T-helper 2 cell treated with Interferon-gamma antibody and Interleukin-4, amounts not matched to agents 5 μg/mL and 100 μg/mL, for 36 hours (primary cell): Measurements from ENCODE around the gene EPG5.
"Not testable (repeated sequence)": the region's sequence is repeated elsewhere in the genome, so short reads cannot be mapped to it uniquely, and the experiment has no call there.

ENCODE experiments used
- DNase-seq: peaks from one replicate; pipeline ENCODE4 v3.0.0; 2021; ENCODE audit warnings: low spot score
- H3K27ac Mint-ChIP-seq: one replicate; pipeline ENCODE4 v1.8.0; 2021; ENCODE audit warnings: mild to moderate bottlenecking, mixed read lengths
- H3K27me3 Mint-ChIP-seq: one replicate; pipeline ENCODE4 v1.8.0; 2021; ENCODE audit warnings: low read depth, mixed read lengths
- H3K36me3 Mint-ChIP-seq: one replicate; pipeline ENCODE4 v1.8.0; 2021; ENCODE audit warnings: low read depth, mixed read lengths
- H3K4me1 Mint-ChIP-seq: one replicate; pipeline ENCODE4 v1.8.0; 2021; ENCODE audit warnings: low read depth, mixed read lengths
- H3K4me3 Mint-ChIP-seq: one replicate; pipeline ENCODE4 v1.8.0; 2022; ENCODE audit warnings: mild to moderate bottlenecking, moderate library complexity, mixed read lengths
- H3K9me3 Mint-ChIP-seq: one replicate; pipeline ENCODE4 v1.8.0; 2021; ENCODE audit warnings: mixed read lengths

EPG5 gene

GRCh38 chr18:45825258-45826044 is 141.7 kb downstream of the EPG5 start, which contains the start of gene SIGLEC15:
Gene SIGLEC15 (plus strand): TSS chr18:45825675. CDS start chr18:45825729, 54 bp downstream.
- no peaks in the 10 kb centered on the region for H3K36me3 Mint-ChIP-seq
- no peaks in the 10 kb centered on the region for H3K9me3 Mint-ChIP-seq
- no peak within 1 kb of the TSS for H3K4me3 Mint-ChIP-seq
- no peak for DNase-seq
- peaks cover 12% of the 10 kb centered on the region for H3K4me1 Mint-ChIP-seq
- no peak within 1 kb of the TSS for H3K27ac Mint-ChIP-seq
- peaks cover 29% of the 10 kb centered on the region for H3K27me3 Mint-ChIP-seq

- peaks cover 29% of the 10 kb centered on the region for H3K27me3 Mint-ChIP-seq
- no peaks in the 10 kb centered on the region for H3K4me1 Mint-ChIP-seq
- no peaks in the 10 kb centered on the region for H3K36me3 Mint-ChIP-seq
- no peak overlapping the region for H3K4me3 Mint-ChIP-seq
- no peaks in the 10 kb centered on the region for H3K9me3 Mint-ChIP-seq
- DNase-seq, result no peak
- H3K27ac Mint-ChIP-seq, result no peak overlapping the region
These were observed 145.4 kb downstream of the EPG5 start for GRCh38 chr18:45821711-45822110.

- no peak for DNase-seq
- Mint-ChIP-seq H3K27me3 (peaks cover 32% of the 10 kb centered on the region), H3K27ac (no peak overlapping the region), H3K9me3 (no peaks in the 10 kb centered on the region), H3K4me3 (no peak overlapping the region), H3K36me3 (no peaks in the 10 kb centered on the region), H3K4me1 (no peaks in the 10 kb centered on the region)
These were observed 146.1 kb downstream of the EPG5 start for GRCh38 chr18:45821026-45821425.

- no peak overlapping the region for H3K4me3 Mint-ChIP-seq
- no peak overlapping the region for H3K27ac Mint-ChIP-seq
- H3K27me3 Mint-ChIP-seq, result peaks cover 32% of the 10 kb centered on the region
- no peaks in the 10 kb centered on the region for H3K4me1 Mint-ChIP-seq
- no peaks in the 10 kb centered on the region for H3K36me3 Mint-ChIP-seq
- DNase-seq, result no peak
- no peaks in the 10 kb centered on the region for H3K9me3 Mint-ChIP-seq
These were observed 146.9 kb downstream of the EPG5 start for GRCh38 chr18:45820106-45820745.

- not testable (repeated sequence) for H3K36me3 Mint-ChIP-seq, DNase-seq, H3K4me1 Mint-ChIP-seq, H3K4me3 Mint-ChIP-seq, H3K9me3 Mint-ChIP-seq, H3K27ac Mint-ChIP-seq
- H3K27me3 Mint-ChIP-seq, result peaks cover 27% of the 10 kb centered on the region
These were observed 148.4 kb downstream of the EPG5 start for GRCh38 chr18:45818765-45819164.

- no peaks in the 10 kb centered on the region for H3K4me1 Mint-ChIP-seq
- no peaks in the 10 kb centered on the region for H3K36me3 Mint-ChIP-seq
- H3K27me3 Mint-ChIP-seq, result peaks cover 22% of the 10 kb centered on the region
- H3K27ac Mint-ChIP-seq, result no peak overlapping the region
- no peak overlapping the region for H3K4me3 Mint-ChIP-seq
- no peak for DNase-seq
- H3K9me3 Mint-ChIP-seq, result no peaks in the 10 kb centered on the region
These were observed 149.6 kb downstream of the EPG5 start for GRCh38 chr18:45817543-45817942.

- not testable (repeated sequence) for H3K27ac Mint-ChIP-seq, H3K4me3 Mint-ChIP-seq, H3K4me1 Mint-ChIP-seq, H3K9me3 Mint-ChIP-seq, DNase-seq, H3K36me3 Mint-ChIP-seq
- H3K27me3 Mint-ChIP-seq, result peaks cover 10% of the 10 kb centered on the region
These were observed 152.4 kb downstream of the EPG5 start for GRCh38 chr18:45814733-45815132.

- not testable (repeated sequence) for H3K27me3 Mint-ChIP-seq, H3K27ac Mint-ChIP-seq, H3K36me3 Mint-ChIP-seq, DNase-seq, H3K4me3 Mint-ChIP-seq, H3K4me1 Mint-ChIP-seq
- peaks cover 27% of the 10 kb centered on the region for H3K9me3 Mint-ChIP-seq
These were observed 160.0 kb downstream of the EPG5 start for GRCh38 chr18:45807144-45807543.

GRCh38 chr18:45806226-45806625 is 160.9 kb downstream of the EPG5 start:
- DNase-seq, result no peak
- H3K4me1 Mint-ChIP-seq, result peaks cover 4% of the 10 kb centered on the region
- no peak overlapping the region for H3K27ac Mint-ChIP-seq
- H3K36me3 Mint-ChIP-seq, result no peaks in the 10 kb centered on the region
- no peak overlapping the region for H3K4me3 Mint-ChIP-seq
- no peaks in the 10 kb centered on the region for H3K27me3 Mint-ChIP-seq
- peaks cover 27% of the 10 kb centered on the region for H3K9me3 Mint-ChIP-seq

- no peak for DNase-seq
- Mint-ChIP-seq H3K27ac (no peak overlapping the region), H3K9me3 (peaks cover 30% of the 10 kb centered on the region), H3K4me1 (peaks cover 2% of the 10 kb centered on the region), H3K27me3 (no peaks in the 10 kb centered on the region), H3K4me3 (no peak overlapping the region), H3K36me3 (no peaks in the 10 kb centered on the region)
These were observed 161.6 kb downstream of the EPG5 start for GRCh38 chr18:45805551-45805950.

- no peaks in the 10 kb centered on the region for H3K4me1 Mint-ChIP-seq
These were observed 164.2 kb downstream of the EPG5 start for GRCh38 chr18:45802814-45803492.

GRCh38 chr18:45801416-45802004 is 165.6 kb downstream of the EPG5 start:
- no peak overlapping the region for H3K27ac Mint-ChIP-seq
- H3K27me3 Mint-ChIP-seq, result peaks cover 7% of the 10 kb centered on the region
- DNase-seq, result no peak
- no peak overlapping the region for H3K4me3 Mint-ChIP-seq
- H3K4me1 Mint-ChIP-seq, result no peaks in the 10 kb centered on the region
- H3K9me3 Mint-ChIP-seq, result peaks cover 23% of the 10 kb centered on the region
- H3K36me3 Mint-ChIP-seq, result no peaks in the 10 kb centered on the region

More at GRCh38 chr18:45802814-45803492, 164.2 kb downstream of the EPG5 start:
- Mint-ChIP-seq H3K27me3 (peaks cover 7% of the 10 kb centered on the region), H3K4me3 (no peak overlapping the region), H3K9me3 (peaks cover 23% of the 10 kb centered on the region), H3K27ac (no peak overlapping the region), H3K36me3 (no peaks in the 10 kb centered on the region)
- DNase-seq, result peak; percentile 30
